Measurements from ENCODE around the gene C21orf91. TPM values are rescaled to one million over a fixed set of nuclear protein-coding genes. Genes with fewer than 3 reads are reported as not detected.

C21orf91 gene
- total RNA-seq, 1 donor from 2014 or later, result 11.3 TPM

GRCh38 chr21:17753736-17754135, 65.4 kb downstream of the C21orf91 start:
- no peaks in the 10 kb centered on the region for H3K9me3 ChIP-seq
- H3K36me3 ChIP-seq, result no peaks in the 10 kb centered on the region
- no peaks in the 10 kb centered on the region for H3K27me3 ChIP-seq
- H3K4me1 ChIP-seq, result no peaks in the 10 kb centered on the region
- intact Hi-C loops (cut with DNase I), result no loop called here
- no peak overlapping the region for H3K27ac ChIP-seq
- H3K4me3 ChIP-seq, result no peak overlapping the region
- no peak for TF ChIP-seq CTCF (IDR thresholded peaks at IDR 0.05)
- no peak for DNase-seq (ENCODE audit: low spot score in 2 of 2)

- no peaks in the 10 kb centered on the region for H3K4me1 ChIP-seq
- no peak for TF ChIP-seq CTCF (IDR thresholded peaks at IDR 0.05)
- intact Hi-C loops (cut with DNase I), result no loop called here
These were observed 67.0 kb downstream of the C21orf91 start for GRCh38 chr21:17752171-17752570.

GRCh38 chr21:17746920-17747319, 72.2 kb downstream of the C21orf91 start:
- no peaks in the 10 kb centered on the region for H3K9me3 ChIP-seq
- H3K4me3 ChIP-seq, result no peak overlapping the region
- no peak overlapping the region for H3K27ac ChIP-seq
- H3K4me1 ChIP-seq, result no peaks in the 10 kb centered on the region
- TF ChIP-seq CTCF (IDR thresholded peaks at IDR 0.05), result no peak
- no peaks in the 10 kb centered on the region for H3K27me3 ChIP-seq
- no peaks in the 10 kb centered on the region for H3K36me3 ChIP-seq
- no peak for DNase-seq (ENCODE audit: low spot score in 2 of 2)
- intact Hi-C loops (cut with DNase I), result no loop called here

More at GRCh38 chr21:17752171-17752570, 67.0 kb downstream of the C21orf91 start:
- DNase-seq (ENCODE audit: low spot score in 2 of 2), result no peak
- Histone ChIP-seq H3K4me3 (no peak overlapping the region), H3K36me3 (no peaks in the 10 kb centered on the region), H3K27ac (no peak overlapping the region), H3K9me3 (no peaks in the 10 kb centered on the region), H3K27me3 (no peaks in the 10 kb centered on the region)

- no peaks in the 10 kb centered on the region for H3K4me1 ChIP-seq
- H3K27ac ChIP-seq, result no peak overlapping the region
- TF ChIP-seq CTCF (IDR thresholded peaks at IDR 0.05), result no peak
- H3K36me3 ChIP-seq, result no peaks in the 10 kb centered on the region
- intact Hi-C loops (cut with DNase I), result no loop called here
- DNase-seq (ENCODE audit: low spot score in 2 of 2), result no peak
- no peaks in the 10 kb centered on the region for H3K27me3 ChIP-seq
- no peaks in the 10 kb centered on the region for H3K9me3 ChIP-seq
- H3K4me3 ChIP-seq, result no peak overlapping the region
These were observed 74.1 kb downstream of the C21orf91 start for GRCh38 chr21:17745086-17745485.

- H3K36me3 ChIP-seq, result no peaks in the 10 kb centered on the region
- H3K27me3 ChIP-seq, result no peaks in the 10 kb centered on the region
- H3K4me1 ChIP-seq, result no peaks in the 10 kb centered on the region
- no peak overlapping the region for H3K4me3 ChIP-seq
- no peak for DNase-seq (ENCODE audit: low spot score in 2 of 2)
- intact Hi-C loops (cut with DNase I), result no loop called here
- TF ChIP-seq CTCF (IDR thresholded peaks at IDR 0.05), result no peak
- no peak overlapping the region for H3K27ac ChIP-seq
- H3K9me3 ChIP-seq, result no peaks in the 10 kb centered on the region
These were observed 76.1 kb downstream of the C21orf91 start for GRCh38 chr21:17742940-17743592.

- intact Hi-C loops (cut with DNase I), result no loop called here
- Histone ChIP-seq H3K36me3 (no peaks in the 10 kb centered on the region), H3K27ac (no peak overlapping the region), H3K4me1 (no peaks in the 10 kb centered on the region), H3K4me3 (no peak overlapping the region), H3K9me3 (no peaks in the 10 kb centered on the region), H3K27me3 (no peaks in the 10 kb centered on the region)
- TF ChIP-seq CTCF (IDR thresholded peaks at IDR 0.05), result no peak
- no peak for DNase-seq (ENCODE audit: low spot score in 2 of 2)
These were observed 77.0 kb downstream of the C21orf91 start for GRCh38 chr21:17742181-17742580.

Measured in ascending aorta (tissue), 2 donors.